ENCODE measurements around the gene GNL2. TPM values are rescaled to one million over a fixed set of nuclear protein-coding genes. Genes with fewer than 3 reads are reported as not detected.

Gene GNL2
- total RNA-seq, 1 experiment from 2014 or later: 106 TPM

DNA sequence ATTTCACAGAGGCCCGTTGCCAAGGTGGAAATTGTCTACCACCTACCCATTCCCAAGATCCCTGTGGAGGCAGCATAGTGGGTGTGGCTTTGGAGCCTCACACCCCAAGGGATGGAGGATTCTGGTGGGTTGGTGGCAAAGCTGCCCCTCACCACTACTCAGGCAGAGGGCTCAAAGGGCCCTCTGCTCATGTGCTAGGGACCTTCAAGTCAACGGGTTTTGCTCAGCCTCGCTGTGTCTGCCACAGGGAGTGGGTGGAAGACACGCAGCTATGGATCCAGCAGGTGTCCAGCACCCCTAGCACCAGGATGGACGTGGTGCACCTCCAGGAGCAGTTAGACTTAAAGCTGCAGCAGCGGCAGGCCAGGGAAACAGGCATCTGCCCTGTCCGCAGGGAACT lies 36.7 kb downstream of the GNL2 start:
- no peak overlapping the region for H3K4ac ChIP-seq (ENCODE audit: low read depth, low read length)
- H3K9me3 Mint-ChIP-seq: peaks cover 5% of the 10 kb centered on the region in 2 experiments; a peak in 3 of 5 replicates
- peaks cover 17 to 20% of the 10 kb centered on the region in 2 experiments for H3K4me1 Mint-ChIP-seq
- no peaks in the 10 kb centered on the region for H4K20me1 ChIP-seq (ENCODE audit: control insufficient read depth, insufficient read depth, insufficient read length)
- no peak overlapping the region for H3K56ac ChIP-seq (ENCODE audit: insufficient read length, low read depth, low read length)
- no peak overlapping the region for H2BK12ac ChIP-seq (ENCODE audit: insufficient read length, low read depth, low read length)
- H3K23ac ChIP-seq (ENCODE audit: insufficient read length, low read depth, low read length): no peak overlapping the region
- TF ChIP-seq, protein P1, sequence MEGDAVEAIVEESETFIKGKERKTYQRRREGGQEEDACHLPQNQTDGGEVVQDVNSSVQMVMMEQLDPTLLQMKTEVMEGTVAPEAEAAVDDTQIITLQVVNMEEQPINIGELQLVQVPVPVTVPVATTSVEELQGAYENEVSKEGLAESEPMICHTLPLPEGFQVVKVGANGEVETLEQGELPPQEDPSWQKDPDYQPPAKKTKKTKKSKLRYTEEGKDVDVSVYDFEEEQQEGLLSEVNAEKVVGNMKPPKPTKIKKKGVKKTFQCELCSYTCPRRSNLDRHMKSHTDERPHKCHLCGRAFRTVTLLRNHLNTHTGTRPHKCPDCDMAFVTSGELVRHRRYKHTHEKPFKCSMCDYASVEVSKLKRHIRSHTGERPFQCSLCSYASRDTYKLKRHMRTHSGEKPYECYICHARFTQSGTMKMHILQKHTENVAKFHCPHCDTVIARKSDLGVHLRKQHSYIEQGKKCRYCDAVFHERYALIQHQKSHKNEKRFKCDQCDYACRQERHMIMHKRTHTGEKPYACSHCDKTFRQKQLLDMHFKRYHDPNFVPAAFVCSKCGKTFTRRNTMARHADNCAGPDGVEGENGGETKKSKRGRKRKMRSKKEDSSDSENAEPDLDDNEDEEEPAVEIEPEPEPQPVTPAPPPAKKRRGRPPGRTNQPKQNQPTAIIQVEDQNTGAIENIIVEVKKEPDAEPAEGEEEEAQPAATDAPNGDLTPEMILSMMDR (conservative IDR thresholded peaks at IDR 0.05): no peak
- DNase-seq: no peak
- no peaks in the 10 kb centered on the region for H3K79me2 ChIP-seq (ENCODE audit: insufficient read depth, low read length)
- no peak overlapping the region for H2BK120ac ChIP-seq (ENCODE audit: low read depth, low read length, poor library complexity, severe bottlenecking)
- no peak overlapping the region for H4K5ac ChIP-seq (ENCODE audit: insufficient read length, low read depth, low read length)
- no peak overlapping the region for H4K91ac ChIP-seq (ENCODE audit: insufficient read length, low read depth, low read length)
- no peak overlapping the region for H2AK5ac ChIP-seq (ENCODE audit: insufficient read length, low read length)
- H3K9me3 ChIP-seq (ENCODE audit: control insufficient read depth, low read depth, low read length): no peaks in the 10 kb centered on the region
- H3K23me2 ChIP-seq (ENCODE audit: insufficient read length, low read depth, low read length, poor library complexity, severe bottlenecking): peaks cover 5% of the 10 kb centered on the region
- no peaks in the 10 kb centered on the region for H3K79me1 ChIP-seq (ENCODE audit: insufficient read depth, low read depth, low read length, poor library complexity, severe bottlenecking)
- no peak overlapping the region for H2BK15ac ChIP-seq (ENCODE audit: low read depth, low read length)
- H3K27me3 ChIP-seq (ENCODE audit: insufficient read depth, low read length): no peaks in the 10 kb centered on the region
- no peak overlapping the region for H3K27ac Mint-ChIP-seq
- H3K9ac ChIP-seq (ENCODE audit: extremely low read depth, insufficient read length, low read length): no peak overlapping the region
- H2AFZ ChIP-seq (ENCODE audit: low read length): no peak overlapping the region
- no CpG with 5 or more reads among the region's 7 CpGs for WGBS (ENCODE audit: extremely low coverage, insufficient read length, low lambda C conversion rate)
- no peak overlapping the region for H3K18ac ChIP-seq (ENCODE audit: insufficient read length, low read depth, low read length)
- H2BK20ac ChIP-seq (ENCODE audit: low read depth, low read length, poor library complexity, severe bottlenecking): no peak overlapping the region
- no peak overlapping the region for H3K4me3 Mint-ChIP-seq
- no peak overlapping the region for H4K8ac ChIP-seq (replicated peaks; ENCODE audit: insufficient read length, low read depth, low read length)
- H3K14ac ChIP-seq (ENCODE audit: insufficient read depth, low read length): no peak overlapping the region
- peaks cover 4 to 11% (median 4%) of the 10 kb centered on the region in 3 experiments; a peak in 5 of 7 replicates for H3K36me3 Mint-ChIP-seq (ENCODE audit: insufficient read depth in 1 of 3, low read depth in 3 of 3)
- no peak overlapping the region for H3K4me2 ChIP-seq (ENCODE audit: insufficient read depth, insufficient read length, low read length)
- no peaks in the 10 kb centered on the region for H3K4me1 ChIP-seq (ENCODE audit: insufficient read depth, low read length)
- no peak overlapping the region for H3T11ph ChIP-seq (ENCODE audit: low read length)
- H2BK5ac ChIP-seq (ENCODE audit: insufficient read length, low read length): no peak overlapping the region
- peaks cover 3% of the 10 kb centered on the region for H3K27me3 Mint-ChIP-seq (ENCODE audit: low read depth)
- H3K27ac ChIP-seq (ENCODE audit: insufficient read length, low read depth, low read length): no peak overlapping the region

Data from H9 (cell line).